HAP-1 (cell line): Measurements from ENCODE around the gene KLHL25.
A peak's percentile ranks its signal among the peaks of the same experiment; 100 is the strongest.

Source experiments
- DNase-seq, 2 experiments: peaks; one replicate each; pipeline ENCODE4 v3.0.0-alpha.2; 2016 to 2020; ENCODE audit warnings: low spot score in 2 of 2
- H3K27me3 ChIP-seq: fragments of 250-450 bp; sonication (Bioruptor Pico); 2 replicates; pipeline ENCODE4 v1.5.1; 2020; ENCODE audit warnings: low read depth, mild to moderate bottlenecking, moderate library complexity
- H3K36me3 ChIP-seq: fragments of 250-450 bp; sonication (Bioruptor Pico); replicated peaks from 2 replicates; pipeline ENCODE4 v1.5.1; 2020; ENCODE audit warnings: mild to moderate bottlenecking
- H3K4me1 ChIP-seq: fragments of 250-450 bp; sonication (Bioruptor Pico); 2 replicates; pipeline ENCODE4 v1.5.1; 2020; ENCODE audit warnings: mild to moderate bottlenecking
- H3K4me3 ChIP-seq: fragments of 250-450 bp; sonication (Bioruptor Pico); 2 replicates; pipeline ENCODE4 v1.5.1; 2020; ENCODE audit warnings: mild to moderate bottlenecking, moderate library complexity
- H3K9me3 ChIP-seq: fragments of 250-450 bp; sonication (Bioruptor Pico); 2 replicates; pipeline ENCODE4 v1.5.1; 2020; ENCODE audit warnings: mild to moderate bottlenecking, moderate library complexity
- in situ Hi-C: fragments of 300-500 bp; cut with MboI; formaldehyde crosslinking; loops from 3 replicates; pipeline ENCODE4 v1.14.3; 2020; ENCODE audit warnings: low sequenced_read_pairs, inconsistent platforms, mixed read lengths

The KLHL25 gene

DNA sequence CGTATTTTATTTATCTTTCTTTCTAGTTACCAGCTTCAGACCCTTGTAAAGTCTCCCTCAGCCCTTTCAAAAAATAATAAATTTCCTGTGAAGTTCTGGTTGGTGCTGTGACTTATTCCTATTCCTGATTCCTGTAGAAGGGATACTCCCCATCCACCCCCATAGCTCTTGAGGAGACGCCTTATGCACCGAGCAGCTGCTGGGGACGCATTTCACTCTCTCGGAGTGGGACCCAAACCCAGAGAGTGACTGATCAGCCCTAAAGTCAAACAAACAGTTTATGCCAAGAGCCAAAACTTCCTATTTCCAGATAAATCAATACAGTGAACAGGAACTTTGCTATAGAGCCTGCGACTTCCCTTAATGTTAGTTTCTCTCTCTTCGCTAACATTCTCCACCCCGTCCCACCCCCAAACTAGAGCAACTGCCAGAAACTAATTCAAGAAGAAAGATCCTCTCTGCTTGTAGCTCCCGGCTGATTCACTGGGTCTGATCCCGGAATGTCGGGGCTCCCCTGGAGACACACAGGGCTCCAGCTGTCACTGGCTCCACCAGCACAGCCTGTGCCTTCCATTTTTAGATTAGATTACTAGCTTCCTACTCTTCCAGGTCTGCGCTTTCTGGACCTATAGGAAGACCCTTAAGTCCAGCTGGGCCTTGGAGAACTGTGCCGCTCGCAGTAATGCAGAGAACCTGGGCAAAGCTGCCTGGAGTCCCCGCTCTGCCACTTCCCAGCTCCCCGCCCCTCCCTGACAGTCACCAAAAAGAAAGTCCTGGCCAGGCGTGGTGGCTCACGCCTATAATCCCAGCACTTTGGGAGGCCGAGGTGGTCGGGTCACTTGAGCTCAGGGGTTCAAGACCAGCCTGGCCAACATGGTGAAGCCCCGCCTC lies 45.2 kb downstream of the KLHL25 start:
- DNase-seq = peak in 1 of 2 experiments; percentile 9
- H3K27me3 ChIP-seq = no peaks in the 10 kb centered on the region
- in situ Hi-C loops = no loop called here
- no peaks in the 10 kb centered on the region for H3K9me3 ChIP-seq
- H3K4me1 ChIP-seq = peaks cover 13% of the 10 kb centered on the region
- H3K36me3 ChIP-seq = peaks cover 29% of the 10 kb centered on the region
- no peak overlapping the region for H3K4me3 ChIP-seq

DNA sequence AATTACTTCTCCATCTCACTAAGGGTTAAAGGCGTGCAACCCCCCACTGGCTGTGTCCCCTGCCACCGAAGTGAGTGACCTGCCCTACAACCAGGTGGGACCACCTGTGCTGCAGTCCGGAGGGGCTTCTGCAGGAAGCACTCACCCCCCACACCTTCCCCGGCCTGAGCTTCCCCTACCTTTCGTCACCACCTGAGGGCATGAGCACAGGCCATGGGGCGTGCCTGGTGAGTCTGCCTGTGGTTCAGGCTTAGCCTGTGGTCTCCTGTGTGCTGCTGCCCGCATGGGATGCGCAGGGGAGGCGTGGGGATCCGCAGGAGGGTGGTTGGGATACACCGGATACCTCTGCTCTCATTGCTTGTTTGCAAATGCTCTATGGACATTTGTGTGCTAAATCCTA lies 46.0 kb downstream of the KLHL25 start:
- Histone ChIP-seq H3K27me3 (no peaks in the 10 kb centered on the region), H3K4me1 (peaks cover 13% of the 10 kb centered on the region), H3K9me3 (no peaks in the 10 kb centered on the region), H3K4me3 (no peak overlapping the region), H3K36me3 (peaks cover 31% of the 10 kb centered on the region)
- DNase-seq = peak in 1 of 2 experiments; percentile 16
- in situ Hi-C loops = no loop called here

DNA sequence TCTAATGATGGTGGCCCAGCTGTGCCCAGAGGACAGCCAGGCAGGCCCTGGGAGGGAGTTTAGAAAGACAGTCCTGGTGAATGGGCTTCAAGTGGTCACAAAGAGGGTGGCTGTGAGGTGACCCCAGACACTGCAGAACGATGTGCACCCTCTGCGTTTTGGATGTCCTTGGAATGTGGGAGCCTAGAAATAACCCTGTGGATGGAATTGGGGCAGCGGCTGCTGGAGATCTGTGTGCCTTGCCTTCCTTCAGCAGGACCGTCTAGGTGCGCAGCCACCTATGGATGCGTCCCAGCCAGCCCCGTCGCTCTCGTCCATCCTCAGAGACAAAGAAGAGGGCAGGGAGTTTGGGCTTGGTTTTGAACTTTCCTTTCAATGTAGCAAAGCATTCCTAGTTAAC lies 46.5 kb downstream of the KLHL25 start:
- peak in 1 of 2 experiments; percentile 5 for DNase-seq
- Histone ChIP-seq H3K27me3 (no peaks in the 10 kb centered on the region), H3K4me3 (no peak overlapping the region), H3K9me3 (no peaks in the 10 kb centered on the region), H3K4me1 (peaks cover 13% of the 10 kb centered on the region), H3K36me3 (peaks cover 31% of the 10 kb centered on the region)
- in situ Hi-C loops = no loop called here

DNA sequence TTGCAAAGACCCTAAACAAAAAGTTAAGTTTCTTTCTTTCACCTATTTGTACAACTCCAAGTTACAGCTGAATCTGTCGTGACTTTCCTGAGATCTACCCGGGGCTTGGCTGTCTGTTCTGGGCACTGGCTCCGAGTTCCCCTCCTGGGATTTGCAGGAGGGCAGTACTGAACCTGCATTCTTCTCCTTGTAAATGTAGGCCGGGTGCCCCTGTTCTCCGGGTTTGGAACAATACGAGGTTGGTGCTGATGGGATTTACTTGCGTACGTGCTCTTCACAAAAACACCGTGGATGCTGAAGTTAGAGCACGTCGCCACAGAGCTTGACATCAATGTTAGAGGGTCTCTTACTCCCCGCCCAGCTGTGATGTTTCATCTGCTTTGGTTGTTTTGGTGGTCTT lies 48.1 kb downstream of the KLHL25 start:
- Histone ChIP-seq H3K27me3 (no peaks in the 10 kb centered on the region), H3K9me3 (no peaks in the 10 kb centered on the region), H3K36me3 (peaks cover 29% of the 10 kb centered on the region), H3K4me3 (no peak overlapping the region), H3K4me1 (peaks cover 7% of the 10 kb centered on the region)
- no peak for DNase-seq
- in situ Hi-C loops = no loop called here

DNA sequence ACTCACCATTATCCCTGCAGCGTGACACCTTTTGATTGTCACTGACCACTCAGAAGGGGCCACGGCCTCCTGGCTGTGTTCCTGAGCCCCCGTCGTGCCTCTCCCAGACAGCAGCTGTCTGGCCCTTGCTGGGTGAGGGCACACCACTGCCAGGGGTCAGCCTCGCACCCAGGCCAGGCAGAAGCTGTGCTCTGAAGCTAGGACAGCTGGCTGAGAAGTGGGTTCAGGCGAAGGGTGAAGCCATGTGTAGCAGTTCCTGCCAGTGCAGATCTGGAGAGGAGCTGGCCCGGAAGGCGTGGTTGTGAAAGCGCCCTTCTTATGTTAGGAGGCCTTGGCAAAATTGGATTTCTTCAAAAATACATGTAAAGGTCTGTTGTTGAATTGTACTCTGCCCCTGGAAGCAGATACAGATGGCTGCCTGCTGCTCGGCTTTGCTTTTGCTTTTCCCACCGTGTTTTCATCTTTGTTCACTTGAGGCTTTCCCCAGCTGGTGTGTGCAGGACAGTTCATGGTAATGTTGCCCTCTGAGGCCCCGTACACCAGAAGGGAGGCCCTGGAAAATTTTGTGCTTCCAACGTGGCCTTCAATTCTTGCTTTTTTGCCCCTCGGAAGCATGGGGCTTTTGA lies 49.1 kb downstream of the KLHL25 start:
- H3K36me3 ChIP-seq = peaks cover 28% of the 10 kb centered on the region
- in situ Hi-C loops = no loop called here

DNA sequence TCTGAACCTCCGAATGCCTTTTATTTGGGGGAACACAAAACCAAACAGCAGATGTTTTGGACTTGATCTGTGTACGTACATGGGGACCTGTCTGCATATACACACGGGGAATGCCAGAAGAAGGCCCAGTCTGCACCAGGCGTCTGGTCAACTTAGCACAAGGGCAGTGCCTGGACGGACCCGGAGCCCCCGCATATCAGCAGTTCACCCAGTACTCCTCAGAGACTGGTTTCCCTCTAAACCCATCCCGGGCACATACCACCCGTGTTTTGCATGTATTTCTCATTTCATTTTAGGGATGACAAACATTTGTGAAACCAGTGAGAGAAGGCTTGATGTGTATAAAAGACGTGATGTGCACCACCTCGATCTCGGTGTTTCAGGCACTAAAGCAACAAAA lies 49.7 kb downstream of the KLHL25 start:
- Histone ChIP-seq H3K9me3 (no peaks in the 10 kb centered on the region), H3K4me3 (no peak overlapping the region), H3K36me3 (peaks cover 28% of the 10 kb centered on the region), H3K27me3 (no peaks in the 10 kb centered on the region), H3K4me1 (no peaks in the 10 kb centered on the region)
- in situ Hi-C loops = no loop called here
- DNase-seq = no peak

More for the DNA sequence above, 49.1 kb downstream of the KLHL25 start:
- H3K9me3 ChIP-seq = no peaks in the 10 kb centered on the region
- no peaks in the 10 kb centered on the region for H3K4me1 ChIP-seq
- no peaks in the 10 kb centered on the region for H3K27me3 ChIP-seq
- no peak for DNase-seq
- no peak overlapping the region for H3K4me3 ChIP-seq

DNA sequence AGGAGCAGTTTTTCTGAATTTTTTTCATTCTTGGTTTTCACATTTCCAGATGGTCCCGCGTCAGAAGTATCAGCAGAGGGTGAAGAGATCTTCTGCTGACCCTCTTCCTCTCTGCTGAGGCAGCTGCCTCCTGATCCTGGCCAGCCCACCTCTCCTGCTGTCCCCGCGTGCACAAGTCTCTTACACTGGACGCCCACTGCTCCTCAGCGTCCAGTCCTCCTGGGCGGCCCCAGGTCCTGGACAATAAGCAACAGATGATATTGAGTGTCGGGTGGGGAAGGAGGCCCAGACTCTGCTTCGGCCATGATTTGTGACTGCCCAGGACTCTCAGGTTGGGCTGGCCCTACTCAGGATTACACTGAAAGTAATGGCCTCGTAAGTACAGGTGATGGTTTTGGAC lies 50.1 kb downstream of the KLHL25 start:
- H3K36me3 ChIP-seq = peaks cover 28% of the 10 kb centered on the region
- H3K4me1 ChIP-seq = no peaks in the 10 kb centered on the region
- in situ Hi-C loops = no loop called here
- no peaks in the 10 kb centered on the region for H3K9me3 ChIP-seq
- H3K27me3 ChIP-seq = no peaks in the 10 kb centered on the region
- DNase-seq = no peak
- no peak overlapping the region for H3K4me3 ChIP-seq

DNA sequence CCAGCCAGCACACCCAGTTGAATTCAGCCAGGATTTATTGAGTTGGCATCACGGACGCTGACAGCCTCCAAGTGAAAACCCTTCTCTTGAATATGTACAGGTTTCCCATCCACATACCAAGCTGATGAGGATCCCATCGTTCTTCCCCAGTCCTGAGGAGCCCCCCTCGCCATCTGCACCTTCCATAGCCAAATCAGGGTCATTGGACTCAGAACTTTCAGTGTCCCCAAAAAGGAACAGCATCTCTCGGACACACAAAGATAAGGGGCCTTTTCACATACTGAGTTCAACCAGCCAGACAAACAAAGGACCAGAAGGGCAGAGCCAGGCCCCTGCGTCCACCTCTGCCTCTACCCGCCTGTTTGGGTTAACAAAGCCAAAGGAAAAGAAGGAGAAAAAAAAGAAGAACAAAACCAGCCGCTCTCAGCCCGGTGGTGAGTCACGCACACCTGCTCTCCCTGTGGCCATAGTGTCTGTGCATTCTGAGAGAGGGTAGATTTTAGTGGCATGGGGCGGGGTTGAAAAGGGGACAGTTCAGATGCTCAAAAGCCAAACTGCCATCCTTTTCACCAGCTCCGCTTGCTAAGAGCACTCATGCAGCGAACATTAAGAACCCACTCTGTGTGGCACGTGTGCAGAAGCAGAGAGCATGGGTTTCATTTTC lies 51.2 kb downstream of the KLHL25 start:
- Histone ChIP-seq H3K9me3 (no peaks in the 10 kb centered on the region), H3K4me3 (no peak overlapping the region), H3K36me3 (peaks cover 28% of the 10 kb centered on the region), H3K27me3 (no peaks in the 10 kb centered on the region), H3K4me1 (no peaks in the 10 kb centered on the region; the same call in 1 of the 2 replicates)
- in situ Hi-C loops = no loop called here
- no peak for DNase-seq

DNA sequence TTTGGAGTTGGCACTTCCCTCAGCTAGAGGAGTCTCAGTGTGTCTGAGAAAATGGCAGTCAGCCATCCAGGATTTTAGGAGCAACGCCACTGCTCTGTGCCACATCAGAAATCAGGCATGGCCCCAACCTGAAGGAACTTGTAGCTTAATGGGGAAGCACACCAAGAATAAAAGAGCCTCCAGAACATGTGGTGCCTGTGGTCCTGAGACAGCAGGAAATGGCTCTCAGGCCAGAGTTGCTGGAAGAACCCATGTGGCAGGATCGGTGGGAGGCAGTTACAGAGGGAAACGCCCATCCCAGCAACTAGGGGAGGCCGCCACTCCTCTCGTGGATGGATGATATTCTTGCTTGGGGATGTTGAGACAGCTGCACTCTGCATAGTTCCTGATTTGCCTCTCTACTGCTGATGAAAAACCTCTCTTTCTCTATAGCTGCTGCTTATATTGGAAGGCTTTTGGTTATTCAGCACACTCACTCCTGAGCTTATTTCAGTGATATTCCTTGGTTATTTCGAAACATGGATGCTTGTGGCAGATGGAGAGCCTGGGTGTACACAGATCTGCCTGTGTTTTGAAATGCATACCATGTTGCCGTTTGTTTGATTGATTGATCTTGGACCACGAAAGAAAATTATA lies 52.4 kb downstream of the KLHL25 start:
- H3K4me3 ChIP-seq = no peak overlapping the region
- in situ Hi-C loops = no loop called here
- H3K27me3 ChIP-seq = no peaks in the 10 kb centered on the region
- no peaks in the 10 kb centered on the region for H3K9me3 ChIP-seq
- H3K4me1 ChIP-seq = no peaks in the 10 kb centered on the region; the same call in 1 of the 2 replicates
- DNase-seq = no peak
- H3K36me3 ChIP-seq = peaks cover 24% of the 10 kb centered on the region

DNA sequence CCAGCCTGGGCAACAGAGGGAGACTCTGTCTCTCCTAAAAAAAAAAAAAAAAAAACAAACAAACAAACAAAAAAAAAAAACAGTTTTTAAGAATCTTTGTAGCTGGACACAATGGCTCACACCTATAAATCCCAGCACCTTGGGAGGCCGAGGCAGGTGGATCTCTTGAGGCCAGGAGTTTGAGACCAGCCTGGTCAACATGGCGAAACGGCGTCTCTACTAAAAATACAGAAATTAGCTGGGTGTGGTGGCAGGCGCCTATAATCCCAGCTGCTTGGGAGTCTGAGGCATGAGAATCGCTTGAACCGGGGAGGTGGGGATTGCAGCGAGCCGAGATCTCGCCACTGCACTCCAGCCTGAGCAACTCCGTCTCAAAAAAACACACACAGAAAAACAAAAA lies 53.1 kb downstream of the KLHL25 start:
- Histone ChIP-seq H3K9me3 (no peaks in the 10 kb centered on the region), H3K27me3 (no peaks in the 10 kb centered on the region), H3K36me3 (peaks cover 18% of the 10 kb centered on the region), H3K4me1 (no peaks in the 10 kb centered on the region; the same call in 1 of the 2 replicates), H3K4me3 (no peak overlapping the region)
- DNase-seq = no peak
- in situ Hi-C loops = no loop called here

DNA sequence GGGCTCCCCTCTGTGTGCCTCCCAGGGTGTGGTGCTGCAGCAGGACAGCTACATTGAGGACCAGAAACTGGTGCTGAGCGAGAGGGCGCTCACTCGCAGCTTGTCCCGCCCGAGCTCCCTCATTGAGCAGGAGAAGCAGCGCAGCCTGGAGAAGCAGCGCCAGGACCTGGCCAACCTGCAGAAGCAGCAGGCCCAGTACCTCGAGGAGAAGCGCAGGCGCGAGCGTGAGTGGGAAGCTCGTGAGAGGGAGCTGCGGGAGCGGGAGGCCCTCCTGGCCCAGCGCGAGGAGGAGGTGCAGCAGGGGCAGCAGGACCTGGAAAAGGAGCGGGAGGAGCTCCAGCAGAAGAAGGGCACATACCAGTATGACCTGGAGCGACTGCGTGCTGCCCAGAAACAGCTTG lies 53.7 kb downstream of the KLHL25 start:
- Histone ChIP-seq H3K4me1 (no peaks in the 10 kb centered on the region; the same call in 1 of the 2 replicates), H3K9me3 (no peaks in the 10 kb centered on the region), H3K27me3 (no peaks in the 10 kb centered on the region), H3K4me3 (no peak overlapping the region), H3K36me3 (peaks cover 14% of the 10 kb centered on the region)
- in situ Hi-C loops = no loop called here
- no peak for DNase-seq

DNA sequence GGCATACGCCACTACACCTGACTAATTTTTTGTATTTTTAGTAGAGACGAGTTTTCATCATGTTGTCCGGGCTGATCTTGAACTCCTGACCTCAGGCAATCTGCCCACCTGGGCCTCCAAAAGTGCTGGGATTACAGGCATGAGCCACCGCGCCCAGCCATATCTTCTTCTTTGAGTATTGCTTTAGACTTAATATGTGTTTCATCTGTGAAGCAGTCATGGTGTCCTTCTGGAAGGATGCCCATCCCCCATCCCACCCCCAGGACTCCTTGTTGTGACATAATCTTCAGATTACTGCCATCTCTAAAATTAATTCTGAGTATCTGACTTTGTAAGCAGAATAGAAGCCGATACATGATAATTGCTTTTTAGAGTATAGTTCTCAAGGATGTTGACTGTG lies 57.7 kb downstream of the KLHL25 start:
- Histone ChIP-seq H3K27me3 (no peaks in the 10 kb centered on the region), H3K4me3 (no peak overlapping the region), H3K9me3 (peaks cover 3% of the 10 kb centered on the region; the same call in 1 of the 2 replicates), H3K36me3 (peaks cover 28% of the 10 kb centered on the region), H3K4me1 (no peaks in the 10 kb centered on the region; the same call in 1 of the 2 replicates)
- in situ Hi-C loops = no loop called here
- no peak for DNase-seq

DNA sequence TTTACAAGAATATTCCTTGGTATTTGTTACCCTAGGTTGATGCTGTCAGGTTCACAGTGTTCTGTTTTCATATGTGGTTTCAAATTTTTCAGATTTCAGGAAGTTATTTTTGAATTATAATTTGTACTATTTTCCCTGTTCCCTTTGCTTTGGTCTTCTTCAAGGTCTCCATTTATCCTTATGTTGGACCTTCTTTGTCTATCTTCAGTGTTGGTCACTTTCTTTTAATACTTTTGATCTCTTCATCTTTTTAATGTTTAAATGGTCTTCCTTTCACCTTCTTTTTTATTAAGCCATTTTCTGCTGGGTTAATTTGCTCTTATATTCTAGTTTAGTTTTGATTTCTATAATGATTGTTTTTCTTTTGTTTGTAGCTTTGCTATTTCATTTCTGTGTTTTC lies 61.3 kb downstream of the KLHL25 start:
- no peak for DNase-seq
- in situ Hi-C loops = loop anchor here (5.0 kb wide), 1 partner anchor 99 kb away; no protein-coding TSS in a partner anchor
- Histone ChIP-seq H3K4me3 (no peak overlapping the region), H3K36me3 (peaks cover 31% of the 10 kb centered on the region), H3K27me3 (no peaks in the 10 kb centered on the region), H3K4me1 (no peaks in the 10 kb centered on the region), H3K9me3 (peaks cover 3% of the 10 kb centered on the region; the same call in 1 of the 2 replicates)
